A673 (cell line): ENCODE data around the gene SMTN. TPM values are rescaled to one million over a fixed set of nuclear protein-coding genes. Genes with fewer than 3 reads are reported as not detected.

Experiments
- BruUV-seq: library from RNA; stranded (reverse); fragments of 400-500 nt; replicated peaks from 2 replicates; lab custom pipeline; 2021; lab: Mats Ljungman, UMichigan
- CTCF ChIA-PET: fragments of 300-600 bp; sonication (Branson Sonifier 250); formaldehyde crosslinking; loops from one replicate; lab custom pipeline; 2022; ENCODE audit warnings: antibody characterized with exemption; lab: Charles Lee
- POLR2A ChIA-PET: fragments of 300-600 bp; sonication (Branson Sonifier 250); formaldehyde crosslinking; loops from one replicate; lab custom pipeline; 2022; ENCODE audit warnings: antibody characterized with exemption; ENCODE audit not compliant: low non-redundant PET; lab: Charles Lee
- DNase-seq: peaks from one replicate; pipeline ENCODE4 v3.0.0-alpha.2; 2015; ENCODE audit warnings: low spot score
- H3K27ac ChIP-seq: fragments of 200-600 bp; sonication (generic); 2 replicates; pipeline ENCODE4 v1.5.1; 2016; ENCODE audit warnings: mixed run types, low read depth, mild to moderate bottlenecking, mixed read lengths, antibody characterized with exemption, low read length; ENCODE audit not compliant: poor library complexity, severe bottlenecking
- H3K27me3 ChIP-seq: fragments of 200-600 bp; sonication (generic); replicated peaks from 2 replicates; pipeline ENCODE4 v1.6.1; 2017; ENCODE audit warnings: mixed run types, low read depth, mild to moderate bottlenecking, mixed read lengths, antibody characterized with exemption, low read length; ENCODE audit not compliant: insufficient read depth, poor library complexity
- H3K36me3 ChIP-seq: fragments of 200-600 bp; sonication (generic); 2 replicates; pipeline ENCODE4 v1.6.1; 2016; ENCODE audit warnings: mixed run types, mild to moderate bottlenecking, mixed read lengths, antibody characterized with exemption, low read length; ENCODE audit not compliant: insufficient read depth, poor library complexity, severe bottlenecking
- H3K4me1 ChIP-seq: fragments of 200-600 bp; sonication (generic); 2 replicates; pipeline ENCODE4 v1.6.1; 2017; ENCODE audit warnings: mixed run types, mild to moderate bottlenecking, mixed read lengths, antibody characterized with exemption, low read length; ENCODE audit not compliant: insufficient read depth, poor library complexity, severe bottlenecking
- H3K4me3 ChIP-seq: fragments of 200-600 bp; sonication (generic); 2 replicates; pipeline ENCODE4 v1.5.1; 2016; ENCODE audit warnings: low read depth, mixed run types, mild to moderate bottlenecking, mixed read lengths, low read length; ENCODE audit not compliant: poor library complexity, severe bottlenecking
- H3K9me3 ChIP-seq: fragments of 200-600 bp; sonication (generic); 2 replicates; pipeline ENCODE4 v1.6.1; 2016; ENCODE audit warnings: mixed run types, low read depth, mild to moderate bottlenecking, mixed read lengths, antibody characterized with exemption, low read length; ENCODE audit not compliant: poor library complexity, severe bottlenecking
- EZH2 ChIP-seq: fragments of 200-600 bp; sonication (generic); IDR thresholded peaks from 2 replicates; pipeline ENCODE4 v1.6.1; 2017; ENCODE audit warnings: borderline replicate concordance, low read depth, mild to moderate bottlenecking, mixed read lengths, antibody characterized with exemption, low read length; ENCODE audit not compliant: poor library complexity, severe bottlenecking
- intact Hi-C: fragments of 100-400 bp; cut with micrococcal nuclease; formaldehyde crosslinking; loops from one replicate; pipeline ENCODE4 v1.10.0; 2022; ENCODE audit not compliant: unreplicated experiment
- total RNA-seq: library from RNA; stranded (reverse); gene quantifications from 2 replicates; pipeline ENCODE4 v1.2.3, GENCODE V29; 2021
- TF ChIP-seq, protein P1 (sequence below): fragments of 300-800, 200-600 bp; sonication (generic); conservative IDR thresholded peaks from 2 replicates; pipeline ENCODE4 v1.5.1; 2017; ENCODE audit warnings: low read depth, mild to moderate bottlenecking, antibody characterized with exemption, low read length, moderate library complexity, mixed read lengths

The SMTN gene
- total RNA-seq, 1 experiment from 2014 or later, result 40.0 TPM

DNA sequence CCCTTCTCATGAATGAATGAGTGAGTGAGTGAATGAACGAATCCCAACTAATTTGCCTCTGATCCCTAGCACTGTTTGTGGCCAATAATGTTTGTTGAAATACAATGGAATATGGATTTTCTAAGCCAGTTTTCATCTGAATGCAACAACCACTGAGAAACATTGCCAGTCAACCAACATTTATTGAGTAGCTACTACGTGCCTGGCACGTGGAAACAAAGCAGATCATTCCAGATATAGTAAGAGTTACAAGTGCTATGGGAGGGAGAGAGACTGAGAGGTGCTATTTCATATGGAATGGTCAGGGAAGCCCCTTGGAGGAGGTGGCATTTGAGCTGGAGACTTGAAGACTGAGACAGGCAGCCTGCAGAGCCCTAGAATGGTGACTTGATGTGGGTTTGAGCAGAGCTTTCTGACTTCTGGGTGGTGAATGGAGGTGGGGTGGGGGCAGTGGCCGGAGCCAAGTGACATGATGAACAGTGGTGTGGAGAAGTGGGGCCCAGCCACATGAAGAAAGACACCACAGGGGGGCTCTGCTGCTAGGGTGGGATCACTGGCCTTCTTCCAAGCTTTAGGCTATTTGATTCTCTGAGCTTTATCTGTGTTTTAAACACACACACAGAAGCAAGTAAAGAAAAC, 35.1 kb upstream of the SMTN start:
- Histone ChIP-seq H3K36me3 (no peaks in the 10 kb centered on the region), H3K9me3 (no peaks in the 10 kb centered on the region), H3K4me1 (no peaks in the 10 kb centered on the region), H3K27me3 (no peaks in the 10 kb centered on the region), H3K4me3 (no peak overlapping the region), H3K27ac (no peak overlapping the region)
- POLR2A ChIA-PET, result no interaction called here
- DNase-seq, result no peak
- CTCF ChIA-PET, result interaction anchor here (0.7 kb wide), 1 partner anchor 39 kb away, joined by 3 read pairs; no protein-coding TSS in a partner anchor
- TF ChIP-seq EZH2, result no peak
- TF ChIP-seq, protein P1, sequence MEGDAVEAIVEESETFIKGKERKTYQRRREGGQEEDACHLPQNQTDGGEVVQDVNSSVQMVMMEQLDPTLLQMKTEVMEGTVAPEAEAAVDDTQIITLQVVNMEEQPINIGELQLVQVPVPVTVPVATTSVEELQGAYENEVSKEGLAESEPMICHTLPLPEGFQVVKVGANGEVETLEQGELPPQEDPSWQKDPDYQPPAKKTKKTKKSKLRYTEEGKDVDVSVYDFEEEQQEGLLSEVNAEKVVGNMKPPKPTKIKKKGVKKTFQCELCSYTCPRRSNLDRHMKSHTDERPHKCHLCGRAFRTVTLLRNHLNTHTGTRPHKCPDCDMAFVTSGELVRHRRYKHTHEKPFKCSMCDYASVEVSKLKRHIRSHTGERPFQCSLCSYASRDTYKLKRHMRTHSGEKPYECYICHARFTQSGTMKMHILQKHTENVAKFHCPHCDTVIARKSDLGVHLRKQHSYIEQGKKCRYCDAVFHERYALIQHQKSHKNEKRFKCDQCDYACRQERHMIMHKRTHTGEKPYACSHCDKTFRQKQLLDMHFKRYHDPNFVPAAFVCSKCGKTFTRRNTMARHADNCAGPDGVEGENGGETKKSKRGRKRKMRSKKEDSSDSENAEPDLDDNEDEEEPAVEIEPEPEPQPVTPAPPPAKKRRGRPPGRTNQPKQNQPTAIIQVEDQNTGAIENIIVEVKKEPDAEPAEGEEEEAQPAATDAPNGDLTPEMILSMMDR, result no peak
- BruUV-seq, result no TSS peak
- intact Hi-C loops, result no loop called here

DNA sequence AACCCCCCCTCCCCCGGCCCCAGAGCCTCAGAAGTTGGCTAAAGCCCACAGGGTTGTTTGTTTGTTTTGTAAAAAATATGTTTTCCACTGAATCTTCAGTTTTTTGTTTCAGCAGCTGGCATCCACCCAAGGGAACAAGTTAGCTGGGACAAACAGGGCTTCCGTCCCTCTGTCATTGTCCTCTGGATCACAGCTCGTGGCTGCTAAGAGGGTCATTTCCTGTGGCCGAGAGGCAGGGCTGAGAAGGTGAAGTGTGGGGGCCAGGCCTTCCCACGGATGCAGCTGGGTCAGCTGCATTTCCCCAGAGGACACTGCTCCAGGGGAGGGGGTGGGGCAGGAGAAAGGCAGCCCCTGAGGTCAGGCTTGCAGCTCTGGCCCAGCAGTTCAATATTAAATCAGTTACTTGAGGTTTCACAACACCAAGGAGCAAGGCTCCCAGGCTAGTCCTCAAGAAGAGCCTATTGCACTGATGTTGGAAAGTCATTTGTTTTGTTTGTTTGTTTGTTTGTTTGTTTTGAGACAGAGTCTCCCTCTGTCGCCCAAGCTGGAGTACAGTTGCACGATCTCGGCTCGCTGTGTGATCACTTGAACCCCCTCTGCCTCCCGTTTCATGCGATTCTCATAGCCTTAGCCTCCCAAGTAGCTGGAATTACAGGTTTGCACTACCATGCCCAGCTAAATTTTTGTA, 34.4 kb upstream of the SMTN start:
- Histone ChIP-seq H3K27me3 (no peaks in the 10 kb centered on the region), H3K4me1 (no peaks in the 10 kb centered on the region), H3K4me3 (no peak overlapping the region), H3K36me3 (no peaks in the 10 kb centered on the region), H3K9me3 (no peaks in the 10 kb centered on the region), H3K27ac (no peak overlapping the region)
- TF ChIP-seq, protein P1, result no peak
- TF ChIP-seq EZH2, result no peak
- no TSS peak for BruUV-seq
- intact Hi-C loops, result no loop called here
- DNase-seq, result no peak
- POLR2A ChIA-PET, result no interaction called here
- CTCF ChIA-PET, result interaction anchor here (0.7 kb wide), 1 partner anchor 39 kb away, joined by 3 read pairs; no protein-coding TSS in a partner anchor

DNA sequence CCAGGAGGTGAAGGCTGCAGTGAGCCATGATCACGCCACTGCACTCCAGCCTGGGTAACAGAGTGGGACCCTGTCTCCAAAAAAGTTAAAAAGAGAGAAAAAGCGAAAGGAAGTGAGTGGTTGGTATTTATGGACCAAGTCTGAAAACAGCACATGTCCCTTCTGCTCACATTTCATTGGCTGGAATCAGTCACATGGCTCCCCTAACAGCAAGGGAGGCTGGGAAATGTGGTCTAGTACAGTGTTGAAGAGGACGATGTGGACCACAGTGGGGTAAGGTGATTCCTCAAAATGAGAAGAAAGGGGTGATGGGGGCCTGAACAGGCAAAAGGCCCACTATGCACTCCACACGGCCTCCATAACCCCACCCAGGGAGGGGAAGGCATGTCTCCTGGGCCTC, 32.5 kb upstream of the SMTN start:
- ChIA-PET CTCF (no interaction called here), POLR2A (no interaction called here)
- H3K27me3 ChIP-seq, result no peaks in the 10 kb centered on the region
- BruUV-seq, result no TSS peak
- H3K36me3 ChIP-seq, result no peaks in the 10 kb centered on the region
- H3K9me3 ChIP-seq, result no peaks in the 10 kb centered on the region
- intact Hi-C loops, result no loop called here
- DNase-seq, result no peak
- H3K4me1 ChIP-seq, result no peaks in the 10 kb centered on the region
- TF ChIP-seq, protein P1, result no peak
- TF ChIP-seq EZH2, result no peak
- H3K27ac ChIP-seq, result no peak overlapping the region
- no peak overlapping the region for H3K4me3 ChIP-seq
